ENCODE data around the gene NTF4. TPM values are rescaled to one million over a fixed set of nuclear protein-coding genes. Genes with fewer than 3 reads are reported as not detected.

The NTF4 gene

GRCh38 chr19:49017041-49017665 lies 47.5 kb downstream of the NTF4 start, which contains the start of gene LHB:
Gene LHB (minus strand): TSS chr19:49017091. CDS start chr19:49017081, 10 bp downstream.
- Histone ChIP-seq H3K9me3 (replicated peaks; ENCODE audit: low read length) (no peaks in the 10 kb centered on the region), H3K36me3 (ENCODE audit: insufficient read depth, low read length) (peaks cover 34% of the 10 kb centered on the region), H3K4me2 (ENCODE audit: low read length) (peak within 1 kb of the TSS; percentile 93), H3K4me1 (ENCODE audit: control insufficient read depth, insufficient read depth, low read length) (peaks cover 21% of the 10 kb centered on the region), H3K27me3 (ENCODE audit: control insufficient read depth, insufficient read depth, low read length) (no peaks in the 10 kb centered on the region), H3K4me3 (ENCODE audit: low read length) (peak within 1 kb of the TSS; percentile 68), H3K9ac (ENCODE audit: low read depth, low read length) (peak within 1 kb of the TSS; percentile 59)

GRCh38 chr19:49016067-49016839 lies 48.4 kb downstream of the NTF4 start:
- Histone ChIP-seq H3K4me2 (ENCODE audit: low read length) (no peak overlapping the region), H3K9ac (ENCODE audit: low read depth, low read length) (no peak overlapping the region), H3K36me3 (ENCODE audit: insufficient read depth, low read length) (peaks cover 41% of the 10 kb centered on the region), H3K4me3 (ENCODE audit: low read length) (no peak overlapping the region), H3K4me1 (ENCODE audit: control insufficient read depth, insufficient read depth, low read length) (peaks cover 21% of the 10 kb centered on the region), H3K27me3 (ENCODE audit: control insufficient read depth, insufficient read depth, low read length) (no peaks in the 10 kb centered on the region), H3K9me3 (replicated peaks; ENCODE audit: low read length) (no peaks in the 10 kb centered on the region)

- Histone ChIP-seq H3K27me3 (ENCODE audit: control insufficient read depth, insufficient read depth, low read length) (no peaks in the 10 kb centered on the region), H3K4me3 (ENCODE audit: low read length) (no peak overlapping the region), H3K36me3 (ENCODE audit: insufficient read depth, low read length) (peaks cover 52% of the 10 kb centered on the region), H3K9me3 (replicated peaks; ENCODE audit: low read length) (no peaks in the 10 kb centered on the region), H3K4me2 (ENCODE audit: low read length) (no peak overlapping the region), H3K4me1 (ENCODE audit: control insufficient read depth, insufficient read depth, low read length) (peaks cover 21% of the 10 kb centered on the region), H3K9ac (ENCODE audit: low read depth, low read length) (no peak overlapping the region)
Measured at GRCh38 chr19:49014870-49015255, 49.8 kb downstream of the NTF4 start.

GRCh38 chr19:49014123-49014869 lies 50.3 kb downstream of the NTF4 start:
- Histone ChIP-seq H3K9ac (ENCODE audit: low read depth, low read length) (no peak overlapping the region), H3K4me3 (ENCODE audit: low read length) (no peak overlapping the region), H3K9me3 (replicated peaks; ENCODE audit: low read length) (no peaks in the 10 kb centered on the region), H3K4me2 (ENCODE audit: low read length) (no peak overlapping the region), H3K4me1 (ENCODE audit: control insufficient read depth, insufficient read depth, low read length) (peaks cover 18% of the 10 kb centered on the region), H3K36me3 (ENCODE audit: insufficient read depth, low read length) (peaks cover 57% of the 10 kb centered on the region), H3K27me3 (ENCODE audit: control insufficient read depth, insufficient read depth, low read length) (no peaks in the 10 kb centered on the region)

- Histone ChIP-seq H3K4me2 (ENCODE audit: low read length) (no peak overlapping the region), H3K4me1 (ENCODE audit: control insufficient read depth, insufficient read depth, low read length) (no peaks in the 10 kb centered on the region), H3K27me3 (ENCODE audit: control insufficient read depth, insufficient read depth, low read length) (no peaks in the 10 kb centered on the region), H3K9me3 (replicated peaks; ENCODE audit: low read length) (no peaks in the 10 kb centered on the region), H3K36me3 (ENCODE audit: insufficient read depth, low read length) (peaks cover 67% of the 10 kb centered on the region), H3K4me3 (ENCODE audit: low read length) (no peak overlapping the region), H3K9ac (ENCODE audit: low read depth, low read length) (no peak overlapping the region)
Measured at GRCh38 chr19:49011194-49011593, 53.4 kb downstream of the NTF4 start.

Small RNA genes lying within 50 kb of the gene (small RNA-seq; reads per million reads assigned to genes)
- gene RN7SL708P = not detected
